ENCODE results near the gene TBCB.

TBCB gene

GRCh38 chr19:36089847-36090246 lies 25.4 kb upstream of the TBCB start:
- no peaks in the 10 kb centered on the region for H3K9me3 ChIP-seq
- no peak overlapping the region for H3K4me3 ChIP-seq (ENCODE audit: low read depth, low read length)
- no peak for DNase-seq
- no peaks in the 10 kb centered on the region for H3K4me1 ChIP-seq
- H3K27me3 ChIP-seq = no peaks in the 10 kb centered on the region
- TF ChIP-seq CTCF (IDR thresholded peaks at IDR 0.05; ENCODE audit: low read depth, low read length) = no peak
- H3K36me3 ChIP-seq = peaks cover 69% of the 10 kb centered on the region

GRCh38 chr19:36090910-36091695 lies 24.2 kb upstream of the TBCB start:
- no peak for TF ChIP-seq CTCF (IDR thresholded peaks at IDR 0.05; ENCODE audit: low read depth, low read length)
- DNase-seq = no peak
- Histone ChIP-seq H3K4me3 (ENCODE audit: low read depth, low read length) (no peak overlapping the region), H3K27me3 (no peaks in the 10 kb centered on the region), H3K36me3 (peaks cover 72% of the 10 kb centered on the region), H3K9me3 (no peaks in the 10 kb centered on the region), H3K4me1 (no peaks in the 10 kb centered on the region)

- TF ChIP-seq CTCF (IDR thresholded peaks at IDR 0.05; ENCODE audit: low read depth, low read length) = no peak
- no peaks in the 10 kb centered on the region for H3K9me3 ChIP-seq
- no peaks in the 10 kb centered on the region for H3K4me1 ChIP-seq
- H3K4me3 ChIP-seq (ENCODE audit: low read depth, low read length) = no peak overlapping the region
- no peak for DNase-seq
- peaks cover 68% of the 10 kb centered on the region for H3K36me3 ChIP-seq
- H3K27me3 ChIP-seq = no peaks in the 10 kb centered on the region
These were observed 22.7 kb upstream of the TBCB start for GRCh38 chr19:36092566-36092965.

DNA sequence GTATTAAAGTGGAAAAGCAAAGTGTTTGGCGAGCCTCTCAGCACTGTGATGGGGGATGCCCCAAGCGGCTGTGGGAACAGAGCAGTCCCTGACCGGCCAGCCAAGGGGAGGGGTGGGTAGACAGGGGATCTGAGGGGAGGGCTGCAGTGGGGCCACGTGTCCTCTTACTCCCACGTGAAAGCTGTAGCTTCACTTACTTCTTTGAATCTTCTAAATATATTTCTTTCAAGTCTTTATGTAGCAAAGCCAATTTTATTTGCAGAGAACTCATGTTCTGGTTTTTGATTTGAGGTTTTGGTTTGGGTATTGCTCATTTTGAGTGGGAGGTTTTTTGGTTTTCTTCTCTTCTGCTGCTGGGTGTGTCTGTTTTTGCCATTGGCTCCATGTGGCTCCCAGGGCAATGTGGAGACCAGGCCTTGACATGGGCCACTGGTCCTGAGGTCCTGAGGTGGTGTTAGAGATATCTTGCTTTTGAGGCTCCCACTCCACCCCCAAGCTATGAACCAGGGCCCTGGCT lies 22.1 kb upstream of the TBCB start:
- no peak for TF ChIP-seq CTCF (IDR thresholded peaks at IDR 0.05; ENCODE audit: low read depth, low read length)

GRCh38 chr19:36093687-36094086 lies 21.6 kb upstream of the TBCB start:
- Histone ChIP-seq H3K36me3 (peaks cover 62% of the 10 kb centered on the region), H3K4me1 (no peaks in the 10 kb centered on the region), H3K9me3 (no peaks in the 10 kb centered on the region), H3K27me3 (no peaks in the 10 kb centered on the region), H3K4me3 (ENCODE audit: low read depth, low read length) (no peak overlapping the region)
- TF ChIP-seq CTCF (IDR thresholded peaks at IDR 0.05; ENCODE audit: low read depth, low read length) = no peak
- DNase-seq = no peak

More for the DNA sequence above, 22.1 kb upstream of the TBCB start:
- Histone ChIP-seq H3K9me3 (no peaks in the 10 kb centered on the region), H3K4me3 (ENCODE audit: low read depth, low read length) (no peak overlapping the region), H3K27me3 (no peaks in the 10 kb centered on the region), H3K36me3 (peaks cover 65% of the 10 kb centered on the region), H3K4me1 (no peaks in the 10 kb centered on the region)
- no peak for DNase-seq

DNA sequence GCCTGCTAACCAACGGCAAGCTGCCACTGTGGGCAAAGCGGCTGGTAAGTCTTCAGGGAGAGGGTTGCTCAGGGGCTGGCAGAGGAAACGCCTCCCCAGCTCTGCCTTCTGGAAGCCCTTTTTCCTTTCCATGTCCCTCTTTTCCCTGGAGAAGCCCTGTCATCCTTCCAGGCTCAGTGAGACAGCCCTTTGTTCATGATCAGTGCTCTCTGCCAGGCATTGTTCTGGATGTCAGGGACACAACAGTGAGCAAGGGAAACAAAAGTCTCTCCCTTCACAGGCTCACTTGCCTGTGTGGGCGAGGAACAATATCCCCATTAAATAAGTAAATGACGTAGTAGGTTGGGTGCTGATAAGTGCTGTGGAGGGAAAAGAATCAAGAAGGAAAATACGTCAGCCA lies 18.2 kb upstream of the TBCB start:
- H3K36me3 ChIP-seq = peaks cover 61% of the 10 kb centered on the region
- H3K4me1 ChIP-seq = no peaks in the 10 kb centered on the region
- H3K9me3 ChIP-seq = no peaks in the 10 kb centered on the region
- no peak overlapping the region for H3K4me3 ChIP-seq (ENCODE audit: low read depth, low read length)
- no peak for TF ChIP-seq CTCF (IDR thresholded peaks at IDR 0.05; ENCODE audit: low read depth, low read length)
- no peaks in the 10 kb centered on the region for H3K27me3 ChIP-seq
- DNase-seq = no peak

Measured in BE2C (cell line).